CD14-positive monocyte (primary cell): Measurements from ENCODE around the gene OR10P1. TPM values are rescaled to one million over a fixed set of nuclear protein-coding genes. Genes with fewer than 3 reads are reported as not detected.

Experiments used
- DNase-seq, 3 donors: peaks; one replicate each; pipeline ENCODE4 v3.0.0-alpha.2; 2011 to 2022
- H2AFZ ChIP-seq: 2 replicates; pipeline ENCODE4 v1.6.0; 2012; ENCODE audit warnings: mild to moderate bottlenecking, low read depth, low read length, inconsistent platforms; ENCODE audit not compliant: insufficient read depth, poor library complexity, severe bottlenecking
- H3K27ac ChIP-seq, 2 donors: 1 replicate in 1 of 2; 2 replicates in 1 of 2; pipeline ENCODE4 v1.5.1; 2012 to 2013; ENCODE audit warnings: low read length in 2 of 2, control low read depth in 1 of 2, inconsistent platforms in 1 of 2, low read depth in 1 of 2, mild to moderate bottlenecking in 1 of 2
- H3K27me3 ChIP-seq, 2 donors: one replicate each; pipeline versions ENCODE4 v1.6.0 to v1.6.1; 2011 to 2013; ENCODE audit warnings: low read length in 2 of 2; ENCODE audit not compliant: control insufficient read depth in 2 of 2, insufficient read depth in 2 of 2
- H3K36me3 ChIP-seq, 2 donors: replicated peaks in 1 of 2; 1 replicate in 1 of 2; 2 replicates in 1 of 2; pipeline versions ENCODE4 v1.5.1 to v1.6.1; 2012 to 2013; ENCODE audit warnings: low read length in 2 of 2, control low read depth in 1 of 2, inconsistent platforms in 1 of 2, mild to moderate bottlenecking in 1 of 2; ENCODE audit not compliant: insufficient read depth in 2 of 2, control insufficient read depth in 1 of 2
- H3K4me1 ChIP-seq, 2 donors: 1 replicate in 1 of 2; 2 replicates in 1 of 2; pipeline versions ENCODE4 v1.5.1 to v1.6.1; 2012 to 2013; ENCODE audit warnings: low read length in 2 of 2, control low read depth in 1 of 2, inconsistent platforms in 1 of 2, mild to moderate bottlenecking in 1 of 2, moderate library complexity in 1 of 2; ENCODE audit not compliant: insufficient read depth in 2 of 2, control insufficient read depth in 1 of 2
- H3K4me2 ChIP-seq: replicated peaks from 2 replicates; pipeline ENCODE3; 2012; ENCODE audit warnings: low read length, moderate library complexity, mild to moderate bottlenecking; ENCODE audit not compliant: poor library complexity, severe bottlenecking; ENCODE audit errors: extremely low read depth
- H3K4me3 ChIP-seq, 3 experiments: fragments of 200-600 bp in 1 of 3; sonication (generic) in 1 of 3; replicated peaks in 1 of 3; 1 replicate in 2 of 3; 2 replicates in 1 of 3; pipeline ENCODE4 v1.5.1; 2011 to 2013; ENCODE audit warnings: low read length in 3 of 3, mild to moderate bottlenecking in 3 of 3, control low read depth in 2 of 3, low read depth in 2 of 3, inconsistent platforms in 1 of 3, moderate library complexity in 1 of 3
- H3K79me2 ChIP-seq: 2 replicates; pipeline ENCODE4 v1.6.0; 2012; ENCODE audit warnings: mild to moderate bottlenecking, control low read depth, inconsistent platforms, low read length, moderate library complexity; ENCODE audit not compliant: insufficient read depth
- H3K9ac ChIP-seq: 2 replicates; pipeline ENCODE4 v1.6.0; 2017; ENCODE audit warnings: low read length, mild to moderate bottlenecking; ENCODE audit not compliant: insufficient read depth, poor library complexity, severe bottlenecking
- H3K9me3 ChIP-seq, 2 donors: replicated peaks in 1 of 2; 1 replicate in 1 of 2; 2 replicates in 1 of 2; pipeline versions ENCODE4 v1.5.1 to v1.6.1; 2012 to 2013; ENCODE audit warnings: low read length in 2 of 2, control low read depth in 1 of 2; ENCODE audit not compliant: control insufficient read depth in 1 of 2, insufficient read depth in 1 of 2
- H4K20me1 ChIP-seq: 2 replicates; pipeline ENCODE4 v1.6.0; 2012; ENCODE audit warnings: mild to moderate bottlenecking, low read length, control low read depth, moderate library complexity; ENCODE audit not compliant: insufficient read depth
- H3K27ac Mint-ChIP-seq, 7 donors: one replicate each; pipeline ENCODE4 v1.8.0; 2020; ENCODE audit warnings: mild to moderate bottlenecking in 7 of 7, mixed read lengths in 7 of 7, moderate library complexity in 6 of 7, inconsistent platforms in 2 of 7
- H3K27me3 Mint-ChIP-seq, 3 donors: one replicate each; pipeline ENCODE4 v1.8.0; 2021 to 2022; ENCODE audit warnings: low read depth in 3 of 3, mild to moderate bottlenecking in 3 of 3, mixed read lengths in 3 of 3, moderate library complexity in 3 of 3, inconsistent platforms in 1 of 3
- H3K36me3 Mint-ChIP-seq, 2 donors: one replicate each; pipeline ENCODE4 v1.8.0; 2020; ENCODE audit warnings: mixed read lengths in 2 of 2, inconsistent platforms in 1 of 2, mild to moderate bottlenecking in 1 of 2
- H3K4me1 Mint-ChIP-seq: one replicate; pipeline ENCODE4 v1.8.0; 2020; ENCODE audit warnings: mild to moderate bottlenecking, mixed read lengths
- H3K4me3 Mint-ChIP-seq, 2 donors: one replicate each; pipeline ENCODE4 v1.8.0; 2020; ENCODE audit warnings: mild to moderate bottlenecking in 2 of 2, mixed read lengths in 2 of 2, moderate library complexity in 1 of 2
- H3K9me3 Mint-ChIP-seq, 7 donors: one replicate each; pipeline ENCODE4 v1.8.0; 2020 to 2022; ENCODE audit warnings: mixed read lengths in 7 of 7, mild to moderate bottlenecking in 6 of 7, moderate library complexity in 6 of 7, inconsistent platforms in 2 of 7
- CTCF ChIP-seq: fragments of 200-600 bp; IDR thresholded peaks from one replicate; pipeline ENCODE4 v1.8.0; 2022; ENCODE audit warnings: antibody characterized with exemption, mild to moderate bottlenecking
- WGBS: methylation state at CpG from one replicate; pipeline ENCODE4 v1.1.5; 2013; ENCODE audit warnings: missing lambda C conversion rate; ENCODE audit not compliant: insufficient coverage; 5-methylcytosine and 5-hydroxymethylcytosine counted together
- intact Hi-C, 2 donors: fragments of 100-400 bp; cut with micrococcal nuclease; formaldehyde crosslinking; loops; one replicate each; pipeline versions ENCODE4 v1.15.0 to v1.15.1; 2023
- polyA plus RNA-seq, 3 donors: library from polyadenylated mRNA; depleted of rRNA in 1 of 3; unstranded in 2 of 3; stranded (reverse) in 1 of 3; fragments of 300-500 nt in 2 of 3; fragments of >200 nt in 1 of 3; fragmentation: Illumina TruSeq in 2 of 3; gene quantifications; 1 replicate in 2 of 3; 2 replicates in 1 of 3; pipeline ENCODE4 v1.2.3, GENCODE V29; 2012 to 2021

Gene OR10P1
- polyA plus RNA-seq, 3 donors = not detected

- no peak overlapping the region for H2AFZ ChIP-seq
These were observed 24.0 kb upstream of the OR10P1 start for GRCh38 chr12:55612646-55613045.

GRCh38 chr12:55614764-55615163 is 21.9 kb upstream of the OR10P1 start:
- no peak for TF ChIP-seq CTCF
- no peak for DNase-seq
- Histone ChIP-seq H3K27me3 (peaks cover 5 to 6% of the 10 kb centered on the region in 2 donors), H3K79me2 (no peaks in the 10 kb centered on the region), H3K4me1 (peaks cover 0 to 7% of the 10 kb centered on the region in 2 donors), H3K9me3 (peaks cover 8 to 21% of the 10 kb centered on the region in 2 donors), H3K27ac (no peak overlapping the region), H3K4me2 (no peak overlapping the region), H2AFZ (no peak overlapping the region), H3K4me3 (no peak overlapping the region), H3K36me3 (no peaks in the 10 kb centered on the region), H3K9ac (no peak overlapping the region), H4K20me1 (no peaks in the 10 kb centered on the region)
- H3K4me1 Mint-ChIP-seq = peaks cover 5% of the 10 kb centered on the region
- intact Hi-C loops = loop anchor here (5.0 kb wide), 2 partner anchors 43 to 422 kb away; no protein-coding TSS in a partner anchor
- H3K27me3 Mint-ChIP-seq = peaks cover 2 to 11% (median 3%) of the 10 kb centered on the region in 3 donors
- peaks cover 12 to 29% (median 24%) of the 10 kb centered on the region in 7 donors for H3K9me3 Mint-ChIP-seq
- 100% methylated on average over 1 of the region's 1 CpG for WGBS
- H3K4me3 Mint-ChIP-seq = no peak overlapping the region
- no peaks in the 10 kb centered on the region for H3K36me3 Mint-ChIP-seq
- H3K27ac Mint-ChIP-seq = no peak overlapping the region

More at GRCh38 chr12:55612646-55613045, 24.0 kb upstream of the OR10P1 start:
- H3K36me3 Mint-ChIP-seq = no peaks in the 10 kb centered on the region
- intact Hi-C loops = no loop called here
- WGBS = 83% methylated on average over 1 of the region's 2 CpGs
- H3K4me1 Mint-ChIP-seq = no peaks in the 10 kb centered on the region
- Histone ChIP-seq H3K4me3 (no peak overlapping the region), H3K4me1 (no peaks in the 10 kb centered on the region), H3K79me2 (no peaks in the 10 kb centered on the region), H3K9ac (no peak overlapping the region), H3K4me2 (no peak overlapping the region), H3K27ac (no peak overlapping the region), H4K20me1 (no peaks in the 10 kb centered on the region), H3K36me3 (no peaks in the 10 kb centered on the region), H3K27me3 (peaks cover 5 to 6% of the 10 kb centered on the region in 2 donors), H3K9me3 (peaks cover 8 to 21% of the 10 kb centered on the region in 2 donors)
- H3K27me3 Mint-ChIP-seq = peaks cover 5 to 16% (median 5%) of the 10 kb centered on the region in 3 donors
- H3K9me3 Mint-ChIP-seq = peaks cover 12 to 28% (median 24%) of the 10 kb centered on the region in 7 donors
- no peak overlapping the region for H3K4me3 Mint-ChIP-seq
- H3K27ac Mint-ChIP-seq = no peak overlapping the region
- DNase-seq = no peak
- TF ChIP-seq CTCF = no peak
